LNCAP (cell line): ENCODE measurements around the gene FBXO21.

Experiments used
- CTCF ChIP-seq: fragments of 450-650 bp; IDR thresholded peaks from 2 replicates; pipeline ENCODE4 v1.5.1; 2017; ENCODE audit warnings: mild to moderate bottlenecking

The FBXO21 gene

DNA sequence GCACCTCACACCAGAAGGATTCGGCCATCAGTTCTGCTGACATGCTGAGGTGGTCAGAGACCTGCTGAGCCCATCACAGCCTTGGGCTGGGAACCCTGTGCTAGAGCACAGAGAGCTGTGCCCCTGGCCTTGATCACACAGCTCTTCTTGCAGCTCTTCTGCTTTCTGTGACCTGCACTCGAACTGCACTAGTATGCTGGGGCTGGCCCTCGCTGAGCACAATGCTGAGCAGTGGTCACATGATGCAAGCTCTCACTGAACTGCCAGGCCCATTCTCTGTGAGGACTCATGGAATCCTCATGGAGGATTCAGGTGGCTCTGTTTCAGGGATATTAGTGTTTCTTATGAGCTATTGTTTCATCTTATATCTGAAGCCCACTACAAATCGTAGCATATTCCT is 22.5 kb downstream of the FBXO21 start:
- no peak for TF ChIP-seq CTCF

- TF ChIP-seq CTCF = no peak
Measured at GRCh38 chr12:117166107-117166506, 24.2 kb downstream of the FBXO21 start.

GRCh38 chr12:117165342-117165741 is 24.9 kb downstream of the FBXO21 start:
- no peak for TF ChIP-seq CTCF

- no peak for TF ChIP-seq CTCF
Measured at GRCh38 chr12:117162633-117163032, 27.6 kb downstream of the FBXO21 start.

- TF ChIP-seq CTCF = no peak
Measured at GRCh38 chr12:117162167-117162539, 28.1 kb downstream of the FBXO21 start.

DNA sequence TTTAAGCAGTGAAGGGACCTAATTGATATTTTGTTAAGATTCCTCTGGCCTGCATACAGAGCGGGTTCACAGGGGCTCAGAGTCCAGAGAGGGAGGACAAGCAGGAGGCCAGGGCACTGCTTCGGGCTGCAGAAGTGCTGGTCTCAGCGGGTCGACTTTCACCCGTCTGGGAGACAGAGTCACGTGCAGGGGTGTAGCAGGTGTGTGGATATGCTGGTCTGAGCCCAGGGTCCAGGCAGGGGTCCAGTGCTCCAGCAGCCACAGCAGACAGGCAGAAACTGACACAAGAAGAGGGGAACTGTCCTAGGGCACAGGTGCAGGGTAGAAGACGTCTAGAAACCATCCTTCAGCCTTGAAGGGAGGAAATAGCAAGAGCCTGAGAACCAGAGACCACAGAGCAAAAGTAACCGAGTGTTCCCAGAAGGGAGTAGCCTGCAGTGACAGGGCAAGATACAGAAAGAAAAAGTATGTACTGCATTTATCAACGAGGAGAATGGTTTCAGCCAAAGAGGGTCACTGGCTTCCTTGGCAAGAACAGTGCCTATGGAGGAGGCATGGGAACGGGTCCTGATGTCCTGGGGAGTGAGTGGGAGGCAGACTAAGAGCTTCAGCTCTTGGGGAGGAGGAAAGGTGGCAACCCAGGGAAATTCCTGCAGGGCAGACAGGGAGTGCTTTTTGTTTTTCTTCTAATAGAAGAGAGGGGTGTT is 28.7 kb downstream of the FBXO21 start:
- TF ChIP-seq CTCF = no peak

DNA sequence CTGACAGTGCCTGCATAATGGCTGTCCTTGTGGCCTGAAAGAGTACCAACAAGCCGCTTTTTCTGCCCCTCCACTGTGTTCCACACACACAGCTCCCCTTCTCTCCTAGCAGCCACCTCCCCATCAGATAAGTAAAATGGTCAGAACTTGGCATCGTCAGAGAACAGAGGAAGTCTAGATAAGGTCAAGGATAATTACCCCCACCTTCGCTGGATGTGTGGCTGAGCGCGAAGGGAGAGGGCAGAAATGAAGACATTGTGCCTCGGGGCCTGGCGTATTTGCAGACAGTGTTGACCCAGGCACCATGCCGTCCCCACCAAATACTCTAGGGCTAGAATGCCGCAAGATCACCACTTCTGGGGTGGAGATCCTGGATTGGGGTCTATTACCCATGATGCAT is 30.6 kb downstream of the FBXO21 start:
- no peak for TF ChIP-seq CTCF
